NCI-H2196 (cell line): Measurements from ENCODE around the gene MT1X.
"Not testable (repeated sequence)": the region's sequence is repeated elsewhere in the genome, so short reads cannot be mapped to it uniquely, and the experiment has no call there.

Source experiments
- DNase-seq: peaks from one replicate; lab custom pipeline; 2025; ENCODE audit not compliant: unreplicated experiment; lab: John Stamatoyannopoulos, UW

MT1X gene

DNA sequence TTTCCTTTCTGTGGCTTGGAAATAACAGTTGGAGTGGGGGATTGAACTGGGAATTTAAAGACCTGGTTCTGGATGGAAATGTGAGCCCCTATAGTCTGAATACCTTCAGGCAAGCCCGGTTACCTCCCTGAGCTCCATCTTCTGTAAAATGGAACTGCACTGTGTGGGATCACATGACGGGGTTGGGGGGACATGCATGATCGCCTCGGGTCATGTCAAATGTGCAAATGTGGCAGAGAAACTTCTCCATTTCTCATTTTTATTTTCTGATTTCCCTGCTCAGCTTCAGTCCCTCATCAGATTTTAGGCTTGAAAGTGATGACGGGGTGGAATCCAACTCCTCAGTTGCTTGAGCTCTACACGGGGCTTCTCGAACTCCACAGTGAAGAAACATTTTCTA, 29.1 kb upstream of the MT1X start:
- no peak for DNase-seq

DNA sequence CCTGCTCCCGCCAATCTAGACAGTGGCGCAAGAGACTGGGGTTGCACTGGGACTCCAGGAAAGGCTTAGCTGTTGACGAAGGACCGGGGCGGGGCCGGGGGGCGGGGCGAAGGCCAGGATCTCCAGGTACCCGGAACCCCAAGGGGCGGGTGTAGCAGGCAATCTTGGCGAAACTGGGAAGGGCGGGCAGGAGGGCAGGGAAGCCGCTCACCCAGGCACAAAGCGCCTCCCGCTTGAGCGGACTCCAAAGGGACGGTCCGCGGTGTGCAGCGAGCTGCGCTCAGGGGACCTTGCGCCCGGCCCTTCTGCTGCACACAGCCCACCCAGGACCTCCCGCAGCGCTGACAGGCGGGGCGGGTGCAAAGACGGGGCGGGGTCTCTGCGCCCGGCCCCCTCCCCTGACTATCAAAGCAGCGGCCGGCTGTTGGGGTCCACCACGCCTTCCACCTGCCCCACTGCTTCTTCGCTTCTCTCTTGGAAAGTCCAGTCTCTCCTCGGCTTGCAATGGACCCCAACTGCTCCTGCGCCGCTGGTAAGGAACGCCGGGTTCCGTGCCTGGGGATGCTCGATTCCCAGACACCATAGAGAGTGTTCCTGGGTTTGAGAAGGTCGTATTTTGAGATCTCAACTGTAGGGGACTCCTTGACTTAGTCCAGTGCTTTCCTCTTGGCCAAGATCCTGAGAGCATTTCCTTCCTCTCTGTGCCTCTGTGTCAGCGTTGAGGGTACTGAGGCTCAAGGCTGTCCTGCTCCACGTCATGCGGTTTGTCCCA, 24.5 kb upstream of the MT1X start, which contains the start of gene MT1F:
MT1F (plus strand) TSS at position 405 of the 772 bp plus-strand sequence; CDS start at position 505, 100 bp downstream.
- DNase-seq: no peak

DNA sequence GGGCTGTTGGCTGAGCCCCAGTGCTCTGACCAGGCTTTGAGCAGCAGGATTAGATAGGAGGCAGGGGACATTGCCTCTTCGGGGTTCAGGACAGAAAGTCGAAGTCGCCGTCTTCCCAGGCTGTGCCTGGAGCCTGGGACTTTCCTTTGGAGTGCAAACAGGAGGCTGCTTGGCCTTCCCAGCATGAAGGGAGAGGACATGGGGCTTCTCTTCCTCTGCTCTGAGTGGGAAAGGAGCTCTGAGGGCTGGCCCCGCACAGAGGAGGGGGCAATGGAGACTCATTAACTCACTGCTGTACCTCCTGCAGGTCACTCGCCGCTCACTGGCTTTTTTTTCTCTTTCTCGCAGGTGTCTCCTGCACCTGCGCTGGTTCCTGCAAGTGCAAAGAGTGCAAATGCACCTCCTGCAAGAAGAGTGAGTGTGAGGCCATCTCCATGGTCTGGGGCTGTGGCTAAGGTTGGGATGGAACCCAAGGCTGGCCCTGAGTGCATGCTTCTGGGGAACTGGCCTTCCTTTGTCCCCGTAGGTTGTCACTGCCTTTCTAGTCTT, 23.9 kb upstream of the MT1X start:
- no peak for DNase-seq

DNA sequence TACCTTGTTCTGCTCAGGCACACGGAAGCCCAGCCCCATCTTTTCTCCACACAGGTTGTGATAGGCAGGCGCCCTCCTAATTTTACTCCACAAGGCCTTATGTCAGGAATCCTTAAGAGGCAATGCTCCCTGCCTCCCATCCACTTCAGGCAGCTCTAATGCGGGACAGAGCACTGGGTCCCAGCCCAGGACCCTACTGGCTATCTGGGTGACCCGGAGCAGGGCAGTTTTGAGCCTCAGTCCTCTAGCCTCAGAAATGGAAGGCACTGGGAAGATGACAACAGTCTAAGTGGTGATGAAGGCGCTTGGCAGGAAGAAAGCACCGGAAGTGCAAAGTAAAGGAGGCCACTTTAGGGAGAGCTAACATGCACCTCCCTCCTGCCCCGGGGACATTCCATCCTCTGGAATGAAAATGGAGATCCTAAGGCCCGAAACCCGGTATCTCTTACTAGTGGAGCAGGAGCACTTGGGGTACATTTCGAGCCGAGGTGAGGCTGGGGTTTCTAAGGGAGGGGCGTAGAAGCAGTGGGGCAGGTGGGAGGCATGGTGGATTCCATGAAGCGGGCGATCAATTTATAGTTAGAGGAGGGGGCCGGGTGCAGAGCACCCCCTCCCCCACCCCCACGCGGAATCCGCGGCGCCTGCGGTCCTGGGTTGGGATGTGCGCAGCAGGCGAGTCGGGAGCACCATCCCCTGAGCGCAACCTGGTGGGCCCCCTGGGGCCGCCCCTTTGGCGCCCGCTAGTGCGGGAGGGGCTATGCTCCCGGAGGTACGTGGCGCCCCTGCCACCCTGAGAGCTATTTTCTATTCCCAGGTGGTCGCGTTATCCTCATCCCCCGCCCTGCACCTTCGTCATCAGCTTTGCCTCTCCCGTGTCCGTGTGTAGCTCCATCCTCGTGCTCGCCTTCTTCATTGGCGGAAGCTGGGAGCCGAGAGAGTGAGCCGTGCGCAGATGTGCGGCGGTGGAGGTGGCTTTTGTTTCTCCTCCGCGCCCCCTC, 19.6 kb upstream of the MT1X start:
- DNase-seq: no peak

DNA sequence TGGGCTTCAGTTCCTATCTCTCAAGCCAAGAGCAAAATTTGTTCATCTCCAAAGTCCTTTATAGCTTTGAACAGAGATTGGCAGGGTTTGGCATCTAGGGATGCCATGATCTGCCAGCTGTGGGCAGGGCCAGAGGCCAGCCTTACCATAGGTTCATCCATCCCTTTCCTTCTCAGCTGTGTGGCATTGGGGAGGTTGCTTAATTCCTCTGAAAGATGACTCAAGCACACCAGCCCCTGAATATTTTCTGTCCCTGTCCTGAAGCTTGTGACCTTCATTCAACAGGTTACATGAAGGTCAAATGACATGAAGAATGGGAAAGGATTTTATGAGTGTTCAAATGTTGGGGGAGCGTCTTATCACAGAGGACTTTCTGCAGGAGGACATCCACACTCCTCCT, 17.8 kb upstream of the MT1X start:
- DNase-seq: no peak

DNA sequence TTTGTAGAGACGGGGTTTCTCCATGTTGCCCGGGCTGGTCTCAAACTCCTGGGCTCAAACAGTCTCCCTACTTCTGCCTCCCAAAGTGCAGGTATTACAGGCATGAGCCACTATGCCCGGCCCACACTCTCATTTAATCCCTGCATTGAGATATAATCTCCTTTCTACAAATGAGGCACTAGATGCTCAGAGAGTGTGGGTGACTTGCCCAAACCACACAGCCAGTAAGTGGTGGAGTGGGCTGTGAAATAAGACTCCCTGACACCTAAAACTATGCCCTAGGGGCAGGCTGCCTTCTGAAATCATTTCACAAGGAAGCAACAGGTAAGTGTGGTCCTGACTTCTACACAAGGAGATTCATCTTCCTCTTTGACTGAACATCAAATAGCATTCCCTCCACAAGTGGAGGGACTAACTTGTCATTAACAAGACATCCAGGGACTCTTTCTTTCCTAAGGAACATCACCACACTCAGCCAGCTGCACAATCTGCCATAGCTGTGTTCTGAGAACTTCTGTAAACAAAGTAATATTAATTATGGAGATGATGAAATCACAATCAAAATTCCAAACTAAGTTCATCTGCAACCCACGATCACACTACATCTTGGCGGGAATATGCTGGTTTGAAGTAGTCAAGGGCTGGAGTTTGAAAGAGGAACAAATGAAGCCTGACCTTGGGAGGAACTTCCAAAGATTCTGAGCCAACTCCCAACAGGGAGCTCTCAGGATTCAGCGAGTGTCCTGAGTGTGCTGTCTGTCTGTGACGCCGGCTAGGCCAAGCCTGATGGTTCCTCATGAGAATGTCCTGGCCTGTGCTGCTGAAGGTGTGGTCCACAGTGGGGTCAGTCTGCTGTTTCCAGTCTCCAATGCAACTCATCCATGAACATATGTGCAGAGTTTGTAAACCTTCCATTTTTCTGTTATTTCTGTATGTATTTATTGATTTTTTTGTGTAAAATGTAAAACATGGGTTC, 16.7 kb upstream of the MT1X start:
- DNase-seq: not testable (repeated sequence)

DNA sequence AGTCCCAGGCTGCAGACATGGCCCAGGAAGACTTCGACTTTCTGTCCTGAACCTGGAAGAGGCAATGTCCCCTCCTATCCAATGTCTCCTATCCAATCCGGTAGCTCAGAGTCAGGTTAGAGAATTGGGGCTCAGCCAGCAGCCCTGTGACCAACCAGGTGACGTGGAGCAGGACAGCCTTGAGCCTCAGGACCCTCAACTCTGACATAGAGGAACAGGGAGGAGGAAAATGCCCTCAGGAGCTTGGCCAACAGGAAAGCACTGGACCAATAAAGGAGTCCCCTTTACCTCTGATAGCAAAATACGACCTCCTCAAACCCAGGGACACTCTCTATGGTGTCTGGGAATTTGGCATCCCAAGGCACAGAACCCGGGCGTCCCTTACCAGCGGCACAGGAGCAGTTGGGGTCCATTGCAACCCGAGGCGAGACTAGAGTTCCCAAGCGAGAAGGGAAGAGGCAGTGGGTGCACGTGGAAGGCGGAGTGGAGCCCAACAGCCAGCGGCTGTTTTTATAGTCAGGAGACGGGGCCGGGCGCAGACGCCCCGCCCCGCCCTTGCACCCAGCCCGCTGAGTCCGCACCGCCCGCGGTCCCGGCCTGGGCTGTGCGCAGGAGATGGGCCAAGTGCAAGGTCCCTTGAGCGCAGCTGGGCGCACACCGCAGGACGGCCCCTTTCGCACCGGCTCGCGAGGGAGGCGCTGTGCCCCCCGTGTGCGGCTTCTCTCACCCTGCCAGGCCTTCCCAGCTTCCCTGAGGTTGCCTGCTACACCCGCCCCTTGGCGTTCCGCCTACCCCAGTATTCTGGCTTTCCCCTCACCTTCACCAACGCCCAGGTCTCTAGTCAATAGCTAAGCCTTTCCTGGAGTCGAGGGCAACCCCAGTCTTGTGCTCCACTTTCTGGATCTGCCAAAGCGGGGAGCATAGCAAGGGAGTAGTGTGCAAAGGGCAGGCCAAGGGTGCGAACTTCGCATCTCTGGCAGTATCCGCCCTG, 14.4 kb upstream of the MT1X start, which contains the start of gene MT1G:
MT1G (minus strand) TSS at position 485 of the 991 bp plus-strand sequence; CDS start at position 413, 72 bp downstream.
- no peak for DNase-seq

DNA sequence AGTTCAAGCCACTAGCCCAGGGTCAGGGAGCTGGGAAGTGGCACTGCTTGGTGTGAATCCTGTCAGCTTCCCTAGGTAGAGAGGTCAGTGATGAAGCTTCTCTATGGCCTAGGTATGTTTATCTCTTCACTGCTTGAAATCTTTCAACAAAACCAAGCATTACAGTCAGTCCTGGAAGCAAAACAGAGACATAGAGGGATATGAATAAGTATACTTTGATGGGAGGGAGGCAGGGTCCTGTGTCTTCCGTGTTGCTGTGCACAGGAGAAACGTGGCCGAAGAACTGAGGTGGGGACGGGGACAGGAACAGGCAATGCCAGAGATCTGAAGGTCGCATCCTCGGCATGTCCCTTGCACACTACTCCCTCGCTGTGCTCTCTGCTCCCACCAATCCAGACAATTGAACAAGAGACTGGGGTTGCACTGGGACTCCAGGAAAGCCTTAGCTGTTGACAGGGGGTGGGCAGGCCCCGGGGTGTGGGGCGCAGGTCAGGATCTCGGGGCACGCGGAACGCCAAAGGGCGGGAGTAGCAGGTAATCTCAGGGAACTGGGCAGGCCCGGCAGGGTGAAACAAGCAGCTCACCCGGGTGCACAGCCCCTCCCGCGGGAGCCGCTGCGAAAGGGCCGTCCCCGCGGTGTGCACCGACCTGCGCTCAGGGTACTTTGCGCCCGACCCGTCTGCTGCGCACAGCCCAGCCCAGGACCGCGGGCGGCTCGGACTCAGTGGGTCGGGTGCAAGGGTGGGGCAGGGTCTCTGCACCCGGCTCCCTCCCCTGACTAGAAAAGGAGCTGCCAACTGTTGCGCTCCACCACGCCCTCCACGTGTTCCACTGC, 13.0 kb upstream of the MT1X start, which contains the start of gene MT1H:
MT1H (plus strand) TSS at position 810 of the 835 bp plus-strand sequence. CDS start 71 bp downstream, outside the sequence.
- DNase-seq: no peak

DNA sequence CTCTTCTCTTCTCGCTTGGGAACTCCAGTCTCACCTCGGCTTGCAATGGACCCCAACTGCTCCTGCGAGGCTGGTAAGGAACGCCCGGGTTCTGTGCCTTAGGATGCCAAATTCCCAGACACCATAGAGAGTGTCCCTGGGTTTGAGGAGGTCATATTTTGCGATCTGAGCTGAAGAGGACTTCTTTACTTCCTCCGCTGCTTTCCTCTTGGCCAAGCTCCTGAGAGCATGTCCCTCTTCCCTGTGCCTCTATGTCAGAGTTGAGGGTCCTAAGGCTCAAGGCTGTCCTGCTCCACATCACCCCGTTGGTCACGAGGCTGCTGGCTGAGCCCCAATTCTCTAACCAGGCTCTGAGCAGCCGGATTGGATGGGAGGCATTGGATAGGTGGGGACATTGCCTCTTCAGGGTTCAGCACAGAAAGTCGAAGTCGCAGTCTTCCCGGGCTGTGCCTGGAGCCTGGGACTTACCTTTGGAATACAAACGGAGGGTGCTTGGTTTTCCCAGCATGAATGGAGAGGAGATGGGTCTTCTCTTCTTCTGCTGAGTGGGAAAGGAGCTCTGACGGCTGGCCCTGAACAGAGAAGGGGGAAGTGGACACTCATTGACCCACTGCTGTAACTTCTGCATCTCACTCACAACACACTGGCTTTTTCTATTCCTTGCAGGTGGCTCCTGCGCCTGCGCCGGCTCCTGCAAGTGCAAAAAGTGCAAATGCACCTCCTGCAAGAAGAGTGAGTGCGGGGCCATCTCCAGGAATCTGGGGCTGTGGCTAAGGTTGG, 12.2 kb upstream of the MT1X start:
- DNase-seq: no peak

DNA sequence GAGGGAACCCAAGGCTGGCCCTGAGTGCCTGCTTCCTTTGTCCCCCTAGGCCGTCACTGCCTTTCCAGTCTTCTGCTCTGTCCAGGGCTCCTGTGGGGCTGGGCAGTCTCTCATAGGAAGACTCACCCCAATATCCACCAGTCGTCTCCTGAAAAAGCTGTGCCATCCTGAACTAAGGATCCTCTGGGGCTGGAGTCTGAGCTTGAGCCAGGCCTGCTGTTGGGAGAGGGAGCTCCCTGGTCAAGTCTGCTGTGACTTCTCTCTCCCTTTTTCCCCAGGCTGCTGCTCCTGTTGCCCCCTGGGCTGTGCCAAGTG, 11.7 kb upstream of the MT1X start:
- DNase-seq: no peak

DNA sequence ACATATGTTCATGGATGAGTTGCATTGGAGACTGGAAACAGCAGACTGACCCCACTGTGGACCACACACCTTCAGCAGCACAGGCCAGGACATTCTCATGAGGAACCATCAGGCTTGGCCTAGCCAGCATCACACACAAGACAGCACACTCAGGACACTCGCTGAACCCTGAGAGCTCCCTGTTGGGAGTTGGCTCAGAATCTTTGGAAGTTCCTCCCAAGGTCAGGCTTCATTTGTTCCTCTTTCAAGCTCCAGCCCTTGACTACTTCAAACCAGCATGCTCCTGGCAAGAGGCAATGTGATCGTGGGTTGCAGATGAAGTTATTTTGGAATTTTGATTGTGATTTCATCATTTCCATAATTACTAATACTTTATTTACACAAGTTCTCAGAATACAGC, 10.6 kb upstream of the MT1X start:
- DNase-seq: not testable (repeated sequence)

DNA sequence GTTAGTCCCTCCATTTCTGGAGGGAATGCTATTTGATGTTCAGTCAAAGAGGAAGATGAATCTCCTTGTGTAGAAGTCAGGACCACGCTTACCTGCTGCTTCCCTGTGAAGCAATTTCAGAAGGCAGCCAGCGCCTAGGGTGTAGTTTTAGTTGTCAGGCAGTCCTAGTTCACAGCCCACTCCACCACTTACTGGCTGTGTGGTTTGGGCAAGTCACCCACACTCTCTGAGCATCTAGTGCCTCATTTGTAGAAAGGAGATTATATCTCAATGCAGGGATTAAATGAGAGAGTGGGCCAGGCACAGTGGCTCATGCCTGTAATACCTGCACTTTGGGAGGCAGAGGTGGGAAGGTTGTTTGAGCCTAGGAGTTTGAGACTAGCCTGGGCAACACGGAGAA, 10.1 kb upstream of the MT1X start:
- not testable (repeated sequence) for DNase-seq

DNA sequence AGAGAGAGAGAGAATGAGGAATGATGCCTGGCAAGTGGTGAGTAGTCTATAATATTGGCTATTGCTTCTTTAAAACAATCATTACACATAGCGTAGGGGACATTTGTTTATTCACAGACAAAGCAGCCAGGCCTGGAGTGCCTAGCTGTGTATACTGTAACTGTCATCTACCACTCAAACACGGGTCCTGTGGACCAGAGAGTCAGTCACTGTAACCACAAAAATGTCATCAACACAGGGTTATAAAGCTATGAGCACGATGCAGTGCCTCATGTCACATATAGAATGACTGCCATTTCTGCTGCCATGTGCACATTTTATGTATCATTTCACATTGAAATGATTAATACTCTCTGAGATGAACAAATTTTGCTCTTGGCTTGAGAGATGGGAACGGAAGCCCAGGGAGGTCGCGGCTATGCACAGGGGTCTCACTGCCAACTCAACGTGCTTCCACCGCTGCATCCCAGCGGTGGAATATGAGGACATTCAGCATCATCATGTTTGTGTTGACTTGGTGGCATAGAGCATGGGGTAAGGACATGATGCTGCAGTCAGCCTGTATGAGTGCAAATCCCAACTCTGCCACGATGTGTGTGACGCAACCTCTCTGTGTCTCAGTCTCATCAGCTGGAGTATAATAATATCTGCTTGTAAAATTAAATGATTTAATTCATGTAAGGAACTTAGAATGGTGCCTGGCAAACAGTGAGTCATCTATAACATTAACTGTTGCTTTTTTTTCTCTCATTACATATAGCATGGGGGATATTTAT, 9.3 kb upstream of the MT1X start:
- no peak for DNase-seq

DNA sequence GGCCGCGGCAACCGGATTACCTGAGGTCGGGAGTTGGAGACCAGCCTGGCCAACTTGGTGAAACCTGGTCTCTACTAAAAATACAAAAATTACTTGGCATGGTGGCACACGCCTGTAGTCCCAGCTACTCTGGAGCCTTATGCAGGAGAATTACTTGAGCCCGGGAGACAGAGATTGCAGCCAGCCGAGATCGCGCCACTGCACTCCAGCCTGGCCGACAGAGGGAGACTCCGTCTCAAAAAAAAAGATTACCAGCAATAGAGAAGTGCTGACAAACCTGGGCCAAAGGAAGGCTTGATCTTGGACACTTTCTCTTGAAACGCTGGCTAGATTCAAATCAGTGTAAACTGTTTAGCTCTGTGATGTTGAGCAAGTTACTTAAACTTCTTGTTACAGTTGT, 8.3 kb upstream of the MT1X start:
- no peak for DNase-seq

DNA sequence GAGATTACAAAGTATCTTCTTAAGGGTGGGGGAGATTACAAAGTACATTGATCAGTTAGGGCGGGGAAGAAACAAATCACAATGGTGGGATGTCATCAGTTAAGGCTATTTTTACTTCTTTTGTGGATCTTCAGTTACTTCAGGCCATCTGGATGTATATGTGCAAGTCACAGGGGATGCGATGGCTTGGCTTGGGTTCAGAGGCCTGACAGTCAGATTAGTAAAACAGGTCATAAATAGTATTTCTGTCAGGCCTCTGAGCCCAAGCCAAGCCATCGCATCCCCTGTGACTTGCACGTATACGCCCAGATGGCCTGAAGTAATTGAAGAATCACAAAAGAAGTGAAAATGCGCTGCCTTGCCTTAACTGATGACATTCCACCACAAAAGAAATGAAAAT, 7.7 kb upstream of the MT1X start:
- DNase-seq: not testable (repeated sequence)

DNA sequence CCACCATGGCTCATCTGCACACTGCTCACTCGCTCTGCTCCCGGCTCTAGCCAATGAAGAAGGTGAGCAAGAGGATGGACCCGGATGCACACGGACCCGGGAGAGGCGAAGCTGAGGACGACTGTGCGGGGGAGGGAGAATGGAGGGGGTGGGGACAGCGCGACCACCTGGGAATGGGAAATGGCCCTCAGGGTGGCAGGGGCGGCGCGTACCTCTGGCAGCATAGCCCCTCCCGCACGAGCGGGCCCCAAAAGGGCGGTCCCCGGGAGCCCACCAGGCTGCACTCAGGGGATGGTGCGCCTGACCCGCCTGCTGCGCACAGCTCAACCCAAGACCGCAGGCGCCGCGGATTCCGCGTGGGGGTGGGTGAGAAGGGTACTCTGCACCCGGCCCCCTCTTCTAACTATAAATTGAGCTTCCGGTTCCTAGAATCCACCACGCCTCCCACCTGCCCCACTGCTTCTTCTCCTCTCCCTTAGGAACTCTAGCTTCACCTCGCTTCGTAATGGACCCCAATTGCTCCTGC, 6.5 kb upstream of the MT1X start:
- DNase-seq: no peak
